ENCODE data around the gene NREP. TPM values are rescaled to one million over a fixed set of nuclear protein-coding genes. Genes with fewer than 3 reads are reported as not detected.

Gene NREP
- total RNA-seq, 2 experiments from 2014 or later = 3.0 to 3.8 TPM

GRCh38 chr5:111697881-111698757 lies 58.9 kb downstream of the NREP start:
- Mint-ChIP-seq H3K4me1 (ENCODE audit: low read depth) (no peaks in the 10 kb centered on the region), H3K27ac (no peak overlapping the region)
- CTCF ChIA-PET = no interaction called here

GRCh38 chr5:111697215-111697614 lies 59.8 kb downstream of the NREP start:
- Mint-ChIP-seq H3K36me3 (no peaks in the 10 kb centered on the region), H3K4me3 (no peak overlapping the region), H3K4me1 (ENCODE audit: low read depth) (no peaks in the 10 kb centered on the region), H3K27ac (no peak overlapping the region), H3K9me3 (no peaks in the 10 kb centered on the region), H3K27me3 (peaks cover 5% of the 10 kb centered on the region)
- DNase-seq = no peak
- ChIA-PET POLR2A (no interaction called here), CTCF (no interaction called here)
- intact Hi-C loops (cut with micrococcal nuclease) = no loop called here

More at GRCh38 chr5:111697881-111698757, 58.9 kb downstream of the NREP start:
- Mint-ChIP-seq H3K4me3 (no peak overlapping the region), H3K9me3 (no peaks in the 10 kb centered on the region), H3K27me3 (peaks cover 5% of the 10 kb centered on the region), H3K36me3 (no peaks in the 10 kb centered on the region)
- no peak for DNase-seq
- POLR2A ChIA-PET = no interaction called here
- intact Hi-C loops (cut with micrococcal nuclease) = no loop called here

- intact Hi-C loops (cut with micrococcal nuclease) = no loop called here
- ChIA-PET CTCF (no interaction called here), POLR2A (no interaction called here)
- no peaks in the 10 kb centered on the region for H3K36me3 Mint-ChIP-seq
- no peak overlapping the region for H3K4me3 Mint-ChIP-seq
- no peaks in the 10 kb centered on the region for H3K9me3 Mint-ChIP-seq
- peaks cover 5% of the 10 kb centered on the region for H3K27me3 Mint-ChIP-seq
- no peak for DNase-seq
- H3K4me1 Mint-ChIP-seq (ENCODE audit: low read depth) = no peaks in the 10 kb centered on the region
- H3K27ac Mint-ChIP-seq = no peak overlapping the region
Observed at GRCh38 chr5:111695991-111696390, 61.0 kb downstream of the NREP start.

- intact Hi-C loops (cut with micrococcal nuclease) = no loop called here
- no peaks in the 10 kb centered on the region for H3K9me3 Mint-ChIP-seq
- no peak overlapping the region for H3K4me3 Mint-ChIP-seq
- no peak overlapping the region for H3K27ac Mint-ChIP-seq
- no peaks in the 10 kb centered on the region for H3K4me1 Mint-ChIP-seq (ENCODE audit: low read depth)
- no peaks in the 10 kb centered on the region for H3K36me3 Mint-ChIP-seq
- CTCF ChIA-PET = no interaction called here
- POLR2A ChIA-PET = no interaction called here
- DNase-seq = no peak
- peaks cover 3% of the 10 kb centered on the region for H3K27me3 Mint-ChIP-seq
Observed at GRCh38 chr5:111694133-111694532, 62.9 kb downstream of the NREP start.

GRCh38 chr5:111691914-111692313 lies 65.1 kb downstream of the NREP start:
- H3K36me3 Mint-ChIP-seq = no peaks in the 10 kb centered on the region
- intact Hi-C loops (cut with micrococcal nuclease) = no loop called here

GRCh38 chr5:111691508-111691907 lies 65.5 kb downstream of the NREP start:
- no peaks in the 10 kb centered on the region for H3K4me1 Mint-ChIP-seq (ENCODE audit: low read depth)
- H3K27me3 Mint-ChIP-seq = peaks cover 2% of the 10 kb centered on the region
- H3K36me3 Mint-ChIP-seq = no peaks in the 10 kb centered on the region
- CTCF ChIA-PET = no interaction called here
- POLR2A ChIA-PET = no interaction called here
- intact Hi-C loops (cut with micrococcal nuclease) = no loop called here
- no peak overlapping the region for H3K4me3 Mint-ChIP-seq
- no peaks in the 10 kb centered on the region for H3K9me3 Mint-ChIP-seq
- H3K27ac Mint-ChIP-seq = no peak overlapping the region
- no peak for DNase-seq

More at GRCh38 chr5:111691914-111692313, 65.1 kb downstream of the NREP start:
- CTCF ChIA-PET = no interaction called here
- no peak overlapping the region for H3K27ac Mint-ChIP-seq
- peaks cover 2% of the 10 kb centered on the region for H3K27me3 Mint-ChIP-seq
- H3K9me3 Mint-ChIP-seq = no peaks in the 10 kb centered on the region
- H3K4me1 Mint-ChIP-seq (ENCODE audit: low read depth) = no peaks in the 10 kb centered on the region
- no peak for DNase-seq
- H3K4me3 Mint-ChIP-seq = no peak overlapping the region
- POLR2A ChIA-PET = no interaction called here

- Mint-ChIP-seq H3K9me3 (no peaks in the 10 kb centered on the region), H3K36me3 (no peaks in the 10 kb centered on the region), H3K27ac (no peak overlapping the region), H3K4me1 (ENCODE audit: low read depth) (no peaks in the 10 kb centered on the region), H3K27me3 (peaks cover 2% of the 10 kb centered on the region), H3K4me3 (no peak overlapping the region)
- ChIA-PET POLR2A (no interaction called here), CTCF (no interaction called here)
- intact Hi-C loops (cut with micrococcal nuclease) = no loop called here
- DNase-seq = no peak
Observed at GRCh38 chr5:111689357-111689935, 67.5 kb downstream of the NREP start.

GRCh38 chr5:111685969-111686368 lies 71.0 kb downstream of the NREP start:
- Mint-ChIP-seq H3K27me3 (peaks cover under 1% of the 10 kb centered on the region), H3K36me3 (no peaks in the 10 kb centered on the region), H3K9me3 (no peaks in the 10 kb centered on the region), H3K27ac (no peak overlapping the region), H3K4me3 (no peak overlapping the region), H3K4me1 (ENCODE audit: low read depth) (no peaks in the 10 kb centered on the region)
- POLR2A ChIA-PET = no interaction called here
- DNase-seq = no peak
- CTCF ChIA-PET = no interaction called here
- intact Hi-C loops (cut with micrococcal nuclease) = loop anchor here (2.0 kb wide), 1 partner anchor 461 kb away; no protein-coding TSS in a partner anchor

- CTCF ChIA-PET = no interaction called here
- intact Hi-C loops (cut with micrococcal nuclease) = no loop called here
- POLR2A ChIA-PET = no interaction called here
Observed at GRCh38 chr5:111682641-111683040, 74.4 kb downstream of the NREP start.

GRCh38 chr5:111682121-111682520 lies 74.9 kb downstream of the NREP start:
- Mint-ChIP-seq H3K27ac (no peak overlapping the region), H3K4me3 (no peak overlapping the region), H3K4me1 (ENCODE audit: low read depth) (no peaks in the 10 kb centered on the region), H3K36me3 (no peaks in the 10 kb centered on the region), H3K9me3 (no peaks in the 10 kb centered on the region), H3K27me3 (peaks cover 3% of the 10 kb centered on the region)
- DNase-seq = no peak
- ChIA-PET CTCF (no interaction called here), POLR2A (no interaction called here)
- intact Hi-C loops (cut with micrococcal nuclease) = no loop called here

More at GRCh38 chr5:111682641-111683040, 74.4 kb downstream of the NREP start:
- DNase-seq = no peak
- no peaks in the 10 kb centered on the region for H3K4me1 Mint-ChIP-seq (ENCODE audit: low read depth)
- peaks cover 3% of the 10 kb centered on the region for H3K27me3 Mint-ChIP-seq
- no peak overlapping the region for H3K27ac Mint-ChIP-seq
- no peaks in the 10 kb centered on the region for H3K9me3 Mint-ChIP-seq
- no peak overlapping the region for H3K4me3 Mint-ChIP-seq
- H3K36me3 Mint-ChIP-seq = no peaks in the 10 kb centered on the region

- no peak for DNase-seq
- ChIA-PET POLR2A (no interaction called here), CTCF (interaction anchor here (1.0 kb wide), 1 partner anchor 131 kb away, joined by 3 read pairs; no protein-coding TSS in a partner anchor)
- intact Hi-C loops (cut with micrococcal nuclease) = no loop called here
- H3K27me3 Mint-ChIP-seq = peaks cover 3% of the 10 kb centered on the region
- no peaks in the 10 kb centered on the region for H3K4me1 Mint-ChIP-seq (ENCODE audit: low read depth)
- no peak overlapping the region for H3K27ac Mint-ChIP-seq
- no peaks in the 10 kb centered on the region for H3K9me3 Mint-ChIP-seq
- no peak overlapping the region for H3K4me3 Mint-ChIP-seq
- no peaks in the 10 kb centered on the region for H3K36me3 Mint-ChIP-seq
Observed at GRCh38 chr5:111681414-111682120, 75.4 kb downstream of the NREP start.

GRCh38 chr5:111680737-111681413 lies 76.1 kb downstream of the NREP start:
- Mint-ChIP-seq H3K9me3 (no peaks in the 10 kb centered on the region), H3K27ac (no peak overlapping the region), H3K36me3 (no peaks in the 10 kb centered on the region), H3K4me1 (ENCODE audit: low read depth) (no peaks in the 10 kb centered on the region), H3K27me3 (peaks cover 3% of the 10 kb centered on the region), H3K4me3 (no peak overlapping the region)
- CTCF ChIA-PET = interaction anchor here (1.0 kb wide), 1 partner anchor 130 kb away, joined by 3 read pairs; no protein-coding TSS in a partner anchor
- no peak for DNase-seq
- POLR2A ChIA-PET = no interaction called here
- intact Hi-C loops (cut with micrococcal nuclease) = no loop called here

Measured in activated CD4-positive, alpha-beta memory T cell treated with anti-CD3 and anti-CD28 coated beads for 36 hours (primary cell).